Measurements from ENCODE around the gene FANK1. TPM values are rescaled to one million over a fixed set of nuclear protein-coding genes. Genes with fewer than 3 reads are reported as not detected.

The FANK1 gene
- total RNA-seq, 6 donors from 2014 or later: 2.1 to 42.9 (median 16.6) TPM

GRCh38 chr10:126052171-126052570 lies 155.8 kb downstream of the FANK1 start:
- Histone ChIP-seq H3K9me3 (no peaks in the 10 kb centered on the region), H3K27me3 (no peaks in the 10 kb centered on the region), H3K27ac (no peak overlapping the region), H3K4me1 (peaks cover 0 to 11% (median 8%) of the 10 kb centered on the region in 4 donors), H3K36me3 (no peaks in the 10 kb centered on the region), H3K4me3 (no peak overlapping the region)
- ATAC-seq (ENCODE audit: low FRiP score in 2 of 2): no peak
- 86 to 90% methylated on average over 2 of the region's 2 CpGs for WGBS, 2 donors
- no peak for TF ChIP-seq POLR2AphosphoS5 (IDR thresholded peaks at IDR 0.05)
- no peak for TF ChIP-seq CTCF (IDR thresholded peaks at IDR 0.05)
- no peak for TF ChIP-seq POLR2A (IDR thresholded peaks at IDR 0.05)
- no peak for TF ChIP-seq EP300 (IDR thresholded peaks at IDR 0.05)
- DNase-seq: no peak

GRCh38 chr10:126054191-126054590 lies 157.8 kb downstream of the FANK1 start:
- TF ChIP-seq EP300 (IDR thresholded peaks at IDR 0.05) (no peak), POLR2A (IDR thresholded peaks at IDR 0.05) (no peak), CTCF (IDR thresholded peaks at IDR 0.05) (no peak), POLR2AphosphoS5 (IDR thresholded peaks at IDR 0.05) (no peak)
- Histone ChIP-seq H3K27me3 (no peaks in the 10 kb centered on the region), H3K4me1 (peaks cover 0 to 11% (median 7%) of the 10 kb centered on the region in 4 donors), H3K9me3 (no peaks in the 10 kb centered on the region), H3K36me3 (no peaks in the 10 kb centered on the region), H3K4me3 (no peak overlapping the region), H3K27ac (no peak overlapping the region)
- WGBS, 2 donors: 92 to 94% methylated on average over 6 of the region's 6 CpGs
- DNase-seq (no peak), ATAC-seq (ENCODE audit: low FRiP score in 2 of 2) (no peak)

- no peak for DNase-seq
- 82 to 93% methylated on average over 8 of the region's 8 CpGs for WGBS, 2 donors
- no peak for TF ChIP-seq EP300 (IDR thresholded peaks at IDR 0.05)
- no peak for TF ChIP-seq CTCF (IDR thresholded peaks at IDR 0.05)
- no peak for TF ChIP-seq POLR2A (IDR thresholded peaks at IDR 0.05)
- no peak for TF ChIP-seq POLR2AphosphoS5 (IDR thresholded peaks at IDR 0.05)
Measured at GRCh38 chr10:126057494-126057893, 161.1 kb downstream of the FANK1 start.

GRCh38 chr10:126058104-126058503 lies 161.7 kb downstream of the FANK1 start:
- ATAC-seq (ENCODE audit: low FRiP score in 2 of 2): no peak
- no peak overlapping the region for H3K4me3 ChIP-seq
- no peaks in the 10 kb centered on the region for H3K9me3 ChIP-seq
- no peaks in the 10 kb centered on the region for H3K36me3 ChIP-seq
- H3K27ac ChIP-seq: no peak overlapping the region
- DNase-seq: no peak
- H3K4me1 ChIP-seq: no peaks in the 10 kb centered on the region
- TF ChIP-seq POLR2A (IDR thresholded peaks at IDR 0.05) (no peak), CTCF (IDR thresholded peaks at IDR 0.05) (no peak), POLR2AphosphoS5 (IDR thresholded peaks at IDR 0.05) (no peak), EP300 (IDR thresholded peaks at IDR 0.05) (no peak)
- no peaks in the 10 kb centered on the region for H3K27me3 ChIP-seq
- WGBS, 2 donors: 44 to 48% methylated on average over 6 of the region's 6 CpGs

More at GRCh38 chr10:126057494-126057893, 161.1 kb downstream of the FANK1 start:
- Histone ChIP-seq H3K27ac (no peak overlapping the region), H3K36me3 (no peaks in the 10 kb centered on the region), H3K4me1 (no peaks in the 10 kb centered on the region), H3K27me3 (no peaks in the 10 kb centered on the region), H3K9me3 (no peaks in the 10 kb centered on the region), H3K4me3 (no peak overlapping the region)
- no peak for ATAC-seq (ENCODE audit: low FRiP score in 2 of 2)

GRCh38 chr10:126058507-126058906 lies 162.1 kb downstream of the FANK1 start:
- Histone ChIP-seq H3K4me1 (no peaks in the 10 kb centered on the region), H3K27me3 (no peaks in the 10 kb centered on the region), H3K9me3 (no peaks in the 10 kb centered on the region), H3K4me3 (no peak overlapping the region), H3K27ac (no peak overlapping the region), H3K36me3 (no peaks in the 10 kb centered on the region)
- DNase-seq: no peak
- WGBS, 2 donors: 43 to 60% methylated on average over 9 of the region's 9 CpGs
- TF ChIP-seq POLR2AphosphoS5 (IDR thresholded peaks at IDR 0.05) (no peak), EP300 (IDR thresholded peaks at IDR 0.05) (no peak), POLR2A (IDR thresholded peaks at IDR 0.05) (no peak), CTCF (IDR thresholded peaks at IDR 0.05) (no peak)
- no peak for ATAC-seq (ENCODE audit: low FRiP score in 2 of 2)

Data from upper lobe of left lung (tissue), 6 donors.